ENCODE data around the gene HCST. TPM values are rescaled to one million over a fixed set of nuclear protein-coding genes. Genes with fewer than 3 reads are reported as not detected.
A peak's percentile ranks its signal among the peaks of the same experiment; 100 is the strongest.

Gene HCST
- polyA plus RNA-seq, 1 donor = 11.1 TPM

DNA sequence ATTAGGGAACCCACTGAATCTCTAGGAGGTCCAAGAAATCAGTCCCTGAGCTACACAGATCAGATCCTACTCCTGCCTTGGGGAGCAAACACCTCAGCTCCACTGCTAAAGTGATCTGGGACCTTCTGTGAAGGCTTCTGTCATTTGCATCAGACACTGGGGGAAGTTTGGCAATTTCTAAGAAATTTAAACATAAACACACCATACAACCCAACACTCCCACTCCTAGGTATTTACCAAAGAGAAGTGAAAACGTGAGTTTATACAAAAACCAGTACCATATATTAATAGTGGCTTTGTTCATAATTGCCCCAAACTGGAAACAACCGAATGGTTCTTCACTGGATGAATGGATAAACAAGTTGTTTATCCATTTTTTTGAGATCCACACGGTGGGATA is 13.1 kb downstream of the HCST start:
- Histone ChIP-seq H3K4me1 (ENCODE audit: control insufficient read depth, insufficient read depth, low read length) (no peaks in the 10 kb centered on the region), H3K27me3 (ENCODE audit: control insufficient read depth, insufficient read depth, low read length) (no peaks in the 10 kb centered on the region), H3K9me3 (ENCODE audit: control insufficient read depth, low read depth, low read length) (no peaks in the 10 kb centered on the region), H3K27ac (ENCODE audit: low read length) (no peak overlapping the region), H3K36me3 (ENCODE audit: control insufficient read depth, insufficient read depth, low read length) (no peaks in the 10 kb centered on the region), H3K4me3 (ENCODE audit: low read length) (no peak overlapping the region)
- 79% methylated on average over 2 of the region's 3 CpGs for WGBS (ENCODE audit: insufficient coverage, low lambda C conversion rate)
- DNase-seq = no peak

DNA sequence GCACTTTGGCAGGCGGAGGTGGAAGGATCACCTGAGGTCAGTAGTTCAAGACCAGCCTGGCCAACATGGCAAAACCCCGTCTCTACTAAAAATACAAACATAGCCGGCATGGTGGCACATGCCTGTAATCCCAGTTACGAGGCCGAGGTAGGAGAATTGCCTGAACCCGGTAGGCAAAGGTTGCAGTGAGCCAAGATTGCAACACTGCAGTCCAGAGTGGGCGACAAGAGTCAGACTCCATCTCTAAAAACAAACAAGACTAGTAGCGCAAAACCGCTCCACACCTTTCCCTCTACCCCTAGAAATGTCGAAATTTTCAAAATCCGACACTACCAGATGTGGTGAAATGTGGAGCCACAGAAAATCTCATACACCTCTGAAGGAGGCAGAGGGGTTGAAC is 17.0 kb downstream of the HCST start:
- Histone ChIP-seq H3K36me3 (ENCODE audit: control insufficient read depth, insufficient read depth, low read length) (no peaks in the 10 kb centered on the region), H3K4me1 (ENCODE audit: control insufficient read depth, insufficient read depth, low read length) (no peaks in the 10 kb centered on the region), H3K4me3 (ENCODE audit: low read length) (no peak overlapping the region), H3K9me3 (ENCODE audit: control insufficient read depth, low read depth, low read length) (no peaks in the 10 kb centered on the region), H3K27me3 (ENCODE audit: control insufficient read depth, insufficient read depth, low read length) (no peaks in the 10 kb centered on the region), H3K27ac (ENCODE audit: low read length) (no peak overlapping the region)
- no CpG with 5 or more reads among the region's 11 CpGs for WGBS (ENCODE audit: insufficient coverage, low lambda C conversion rate)
- DNase-seq = no peak

DNA sequence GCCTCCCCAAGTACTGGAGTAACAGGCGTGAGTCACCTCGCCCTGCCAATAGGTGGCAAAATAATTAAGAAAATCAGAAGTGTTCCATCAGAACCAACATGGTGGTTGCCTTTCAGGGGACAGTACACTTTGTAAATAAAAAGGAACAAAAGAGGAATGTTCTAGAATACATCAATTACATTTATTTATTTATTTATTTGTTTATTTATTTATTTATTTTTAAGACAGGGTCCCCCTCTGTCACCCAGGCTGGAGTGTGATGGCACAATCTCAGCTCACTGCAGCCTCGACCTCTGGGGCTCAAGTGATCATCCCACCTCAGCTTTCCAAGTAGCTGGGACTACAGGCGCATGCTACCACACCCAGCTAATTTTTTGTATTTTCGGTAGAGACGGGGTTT is 18.7 kb downstream of the HCST start:
- peaks cover 4% of the 10 kb centered on the region for H3K27me3 ChIP-seq (ENCODE audit: control insufficient read depth, insufficient read depth, low read length)
- no peaks in the 10 kb centered on the region for H3K4me1 ChIP-seq (ENCODE audit: control insufficient read depth, insufficient read depth, low read length)
- no peak overlapping the region for H3K4me3 ChIP-seq (ENCODE audit: low read length)
- WGBS (ENCODE audit: insufficient coverage, low lambda C conversion rate) = no CpG with 5 or more reads among the region's 6 CpGs
- H3K36me3 ChIP-seq (ENCODE audit: control insufficient read depth, insufficient read depth, low read length) = no peaks in the 10 kb centered on the region
- no peak for DNase-seq
- no peak overlapping the region for H3K27ac ChIP-seq (ENCODE audit: low read length)
- no peaks in the 10 kb centered on the region for H3K9me3 ChIP-seq (ENCODE audit: control insufficient read depth, low read depth, low read length)

DNA sequence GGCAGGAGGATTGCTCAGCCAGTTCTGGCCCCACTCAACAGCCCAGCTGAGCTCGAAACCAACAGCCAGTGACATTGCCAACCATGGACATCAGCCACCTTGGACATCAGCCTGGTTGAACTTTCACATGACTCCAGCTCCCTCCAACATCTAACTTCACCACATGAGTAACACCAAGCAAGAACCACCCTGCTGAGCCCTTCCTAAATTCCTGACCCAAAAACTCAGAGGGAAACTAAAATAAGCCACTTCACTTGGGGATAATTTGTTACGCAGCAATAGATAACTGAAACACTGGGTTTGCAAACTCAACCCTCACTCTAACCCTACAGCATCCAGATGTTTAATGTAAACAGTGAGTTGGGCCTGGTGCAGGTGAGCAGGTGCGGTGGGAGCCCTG is 23.2 kb downstream of the HCST start:
- Histone ChIP-seq H3K27ac (ENCODE audit: low read length) (no peak overlapping the region), H3K9me3 (ENCODE audit: control insufficient read depth, low read depth, low read length) (no peaks in the 10 kb centered on the region), H3K4me1 (ENCODE audit: control insufficient read depth, insufficient read depth, low read length) (no peaks in the 10 kb centered on the region), H3K27me3 (ENCODE audit: control insufficient read depth, insufficient read depth, low read length) (peaks cover 4% of the 10 kb centered on the region), H3K36me3 (ENCODE audit: control insufficient read depth, insufficient read depth, low read length) (no peaks in the 10 kb centered on the region), H3K4me3 (ENCODE audit: low read length) (no peak overlapping the region)
- no peak for DNase-seq
- WGBS (ENCODE audit: insufficient coverage, low lambda C conversion rate) = no CpG with 5 or more reads among the region's 3 CpGs

DNA sequence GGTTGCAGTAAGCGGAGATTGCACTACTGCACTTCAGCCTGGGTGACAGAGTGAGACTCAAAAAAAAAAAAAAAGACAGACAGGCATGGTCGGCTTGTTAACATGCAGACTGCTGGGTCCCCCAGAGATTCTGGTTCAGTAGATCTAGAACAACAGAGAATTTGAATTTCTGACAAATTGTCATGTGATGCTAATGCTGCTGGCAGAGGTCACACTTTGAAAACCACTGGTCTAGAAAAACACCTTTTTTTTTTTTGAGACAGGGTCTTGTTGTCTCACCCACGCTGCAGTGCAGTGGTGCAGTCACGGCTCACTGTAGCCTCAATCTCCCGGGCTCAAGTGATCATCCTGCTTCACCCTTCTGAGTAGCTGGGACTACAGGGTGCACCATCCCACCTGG is 26.2 kb downstream of the HCST start:
- DNase-seq = no peak
- no peaks in the 10 kb centered on the region for H3K9me3 ChIP-seq (ENCODE audit: control insufficient read depth, low read depth, low read length)
- WGBS (ENCODE audit: insufficient coverage, low lambda C conversion rate) = no CpG with 5 or more reads among the region's 5 CpGs
- H3K27ac ChIP-seq (ENCODE audit: low read length) = no peak overlapping the region
- no peak overlapping the region for H3K4me3 ChIP-seq (ENCODE audit: low read length)
- no peaks in the 10 kb centered on the region for H3K36me3 ChIP-seq (ENCODE audit: control insufficient read depth, insufficient read depth, low read length)
- H3K4me1 ChIP-seq (ENCODE audit: control insufficient read depth, insufficient read depth, low read length) = no peaks in the 10 kb centered on the region
- peaks cover 4% of the 10 kb centered on the region for H3K27me3 ChIP-seq (ENCODE audit: control insufficient read depth, insufficient read depth, low read length)

DNA sequence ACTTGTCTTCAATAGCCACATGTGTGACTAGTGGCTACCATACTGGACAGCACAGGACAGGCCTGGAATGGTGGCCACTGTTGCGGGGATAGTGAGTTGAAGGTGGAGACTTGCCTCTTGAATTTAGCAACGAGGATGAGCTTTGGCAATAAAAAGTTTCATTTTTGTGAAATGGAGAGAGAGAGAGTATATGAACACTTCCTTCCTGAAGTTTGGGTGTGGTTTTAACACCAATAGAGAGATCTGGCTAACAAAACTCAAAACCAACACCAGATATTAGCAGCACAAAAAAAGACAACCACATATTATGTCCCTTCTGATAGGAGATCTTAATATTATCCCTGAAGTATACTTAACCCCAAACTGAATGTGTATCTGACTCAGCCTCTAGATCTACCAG is 27.5 kb downstream of the HCST start:
- DNase-seq = no peak
- H3K36me3 ChIP-seq (ENCODE audit: control insufficient read depth, insufficient read depth, low read length) = no peaks in the 10 kb centered on the region
- H3K27ac ChIP-seq (ENCODE audit: low read length) = no peak overlapping the region
- no peaks in the 10 kb centered on the region for H3K4me1 ChIP-seq (ENCODE audit: control insufficient read depth, insufficient read depth, low read length)
- no peak overlapping the region for H3K4me3 ChIP-seq (ENCODE audit: low read length)
- peaks cover 4% of the 10 kb centered on the region for H3K27me3 ChIP-seq (ENCODE audit: control insufficient read depth, insufficient read depth, low read length)
- no peaks in the 10 kb centered on the region for H3K9me3 ChIP-seq (ENCODE audit: control insufficient read depth, low read depth, low read length)
- no CpG with 5 or more reads among the region's 2 CpGs for WGBS (ENCODE audit: insufficient coverage, low lambda C conversion rate)

DNA sequence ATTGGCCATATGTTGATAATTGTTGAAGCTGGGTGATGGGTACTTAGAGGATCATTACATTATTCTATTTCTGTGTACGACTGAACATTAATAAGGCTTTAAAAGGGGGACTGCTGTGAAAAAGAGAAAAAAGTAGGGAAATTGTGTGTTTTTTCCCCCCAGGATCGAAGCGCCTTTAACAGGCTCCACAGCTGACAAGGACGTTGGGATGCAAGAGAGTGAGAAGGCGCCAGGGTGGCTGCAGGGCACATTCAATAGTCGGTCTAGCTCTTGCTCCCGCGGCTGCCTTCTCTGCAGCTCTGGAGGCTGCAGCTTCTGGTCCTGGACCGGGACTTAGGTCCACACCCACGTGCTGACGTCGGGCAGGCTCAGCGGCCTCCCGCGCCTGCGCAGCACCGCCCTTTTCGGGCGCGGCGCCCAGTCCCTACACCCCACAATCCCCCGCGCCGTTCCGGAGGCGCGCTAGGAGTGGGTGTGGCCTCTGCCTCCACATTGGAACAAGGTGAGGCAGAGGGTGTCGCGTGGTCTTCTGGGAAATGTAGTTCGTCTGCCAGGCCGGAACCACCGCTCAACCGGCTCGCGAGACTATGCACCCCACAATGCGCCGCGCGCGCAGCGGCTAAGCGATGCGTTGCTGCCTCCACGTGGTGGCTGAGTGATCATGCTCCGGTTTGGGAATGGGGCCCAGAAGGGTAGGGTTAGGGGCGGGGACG is 29.0 kb downstream of the HCST start:
- DNase-seq = peak; percentile 100
- Histone ChIP-seq H3K4me1 (ENCODE audit: control insufficient read depth, insufficient read depth, low read length) (peaks cover 10% of the 10 kb centered on the region), H3K27me3 (ENCODE audit: control insufficient read depth, insufficient read depth, low read length) (no peaks in the 10 kb centered on the region), H3K9me3 (ENCODE audit: control insufficient read depth, low read depth, low read length) (no peaks in the 10 kb centered on the region), H3K36me3 (ENCODE audit: control insufficient read depth, insufficient read depth, low read length) (no peaks in the 10 kb centered on the region), H3K4me3 (ENCODE audit: low read length) (peak overlapping the region; percentile 34), H3K27ac (ENCODE audit: low read length) (peak overlapping the region; percentile 74)
- no CpG with 5 or more reads among the region's 47 CpGs for WGBS (ENCODE audit: insufficient coverage, low lambda C conversion rate)

DNA sequence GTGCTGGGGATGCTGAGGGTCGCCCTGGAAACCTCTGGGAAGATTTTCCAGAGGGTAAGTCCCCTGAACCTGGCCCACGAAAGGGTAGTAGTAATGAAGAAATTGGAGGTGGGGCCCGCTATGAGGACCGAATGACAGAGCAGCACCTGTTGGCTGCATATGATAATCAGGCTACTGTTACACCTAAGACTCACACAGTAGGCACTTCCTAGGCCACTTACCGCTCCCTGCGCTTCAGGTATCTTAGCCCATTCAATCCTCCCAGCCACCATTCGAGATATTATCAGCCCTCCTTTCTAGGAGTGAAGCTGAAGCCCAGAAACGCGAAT is 29.5 kb downstream of the HCST start:
- Histone ChIP-seq H3K27ac (ENCODE audit: low read length) (no peak overlapping the region), H3K4me3 (ENCODE audit: low read length) (no peak overlapping the region), H3K9me3 (ENCODE audit: control insufficient read depth, low read depth, low read length) (no peaks in the 10 kb centered on the region), H3K4me1 (ENCODE audit: control insufficient read depth, insufficient read depth, low read length) (peaks cover 12% of the 10 kb centered on the region), H3K36me3 (ENCODE audit: control insufficient read depth, insufficient read depth, low read length) (no peaks in the 10 kb centered on the region), H3K27me3 (ENCODE audit: control insufficient read depth, insufficient read depth, low read length) (no peaks in the 10 kb centered on the region)
- no CpG with 5 or more reads among the region's 9 CpGs for WGBS (ENCODE audit: insufficient coverage, low lambda C conversion rate)
- no peak for DNase-seq

DNA sequence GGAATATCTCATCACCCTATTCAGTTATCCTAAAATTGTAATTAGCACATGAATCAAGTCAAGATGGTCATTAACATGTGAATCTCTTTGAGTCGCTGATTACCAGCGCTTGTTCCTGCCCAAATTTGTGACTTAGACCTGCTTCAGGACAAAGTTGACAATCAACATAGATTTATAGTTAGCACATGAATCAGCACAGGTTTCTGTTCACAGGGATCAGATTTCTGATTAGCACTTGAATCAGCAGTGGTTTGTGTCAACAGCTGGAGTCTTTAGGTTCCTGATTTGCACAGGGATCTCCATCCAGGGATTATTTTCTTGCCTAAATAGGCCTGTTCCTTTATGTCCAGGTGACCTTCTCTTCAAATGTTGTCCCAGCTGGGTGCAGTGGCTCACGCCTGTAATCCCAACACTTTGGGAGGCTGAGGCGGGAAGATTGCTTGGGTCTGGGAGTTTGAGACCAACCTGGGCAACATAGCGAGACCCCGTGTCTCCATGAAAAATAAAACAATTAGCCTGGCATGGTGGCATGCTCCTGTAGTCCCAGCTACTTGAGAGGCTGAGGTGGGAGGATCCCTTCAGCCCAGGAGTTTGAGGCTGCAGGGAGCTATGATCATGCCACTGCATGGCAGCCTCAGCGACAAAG is 30.1 kb downstream of the HCST start:
- no peak for DNase-seq
- H3K4me3 ChIP-seq (ENCODE audit: low read length) = no peak overlapping the region
- 37% methylated on average over 2 of the region's 7 CpGs for WGBS (ENCODE audit: insufficient coverage, low lambda C conversion rate)
- H3K27me3 ChIP-seq (ENCODE audit: control insufficient read depth, insufficient read depth, low read length) = no peaks in the 10 kb centered on the region
- peaks cover 16% of the 10 kb centered on the region for H3K4me1 ChIP-seq (ENCODE audit: control insufficient read depth, insufficient read depth, low read length)
- no peaks in the 10 kb centered on the region for H3K9me3 ChIP-seq (ENCODE audit: control insufficient read depth, low read depth, low read length)
- H3K36me3 ChIP-seq (ENCODE audit: control insufficient read depth, insufficient read depth, low read length) = no peaks in the 10 kb centered on the region
- no peak overlapping the region for H3K27ac ChIP-seq (ENCODE audit: low read length)

DNA sequence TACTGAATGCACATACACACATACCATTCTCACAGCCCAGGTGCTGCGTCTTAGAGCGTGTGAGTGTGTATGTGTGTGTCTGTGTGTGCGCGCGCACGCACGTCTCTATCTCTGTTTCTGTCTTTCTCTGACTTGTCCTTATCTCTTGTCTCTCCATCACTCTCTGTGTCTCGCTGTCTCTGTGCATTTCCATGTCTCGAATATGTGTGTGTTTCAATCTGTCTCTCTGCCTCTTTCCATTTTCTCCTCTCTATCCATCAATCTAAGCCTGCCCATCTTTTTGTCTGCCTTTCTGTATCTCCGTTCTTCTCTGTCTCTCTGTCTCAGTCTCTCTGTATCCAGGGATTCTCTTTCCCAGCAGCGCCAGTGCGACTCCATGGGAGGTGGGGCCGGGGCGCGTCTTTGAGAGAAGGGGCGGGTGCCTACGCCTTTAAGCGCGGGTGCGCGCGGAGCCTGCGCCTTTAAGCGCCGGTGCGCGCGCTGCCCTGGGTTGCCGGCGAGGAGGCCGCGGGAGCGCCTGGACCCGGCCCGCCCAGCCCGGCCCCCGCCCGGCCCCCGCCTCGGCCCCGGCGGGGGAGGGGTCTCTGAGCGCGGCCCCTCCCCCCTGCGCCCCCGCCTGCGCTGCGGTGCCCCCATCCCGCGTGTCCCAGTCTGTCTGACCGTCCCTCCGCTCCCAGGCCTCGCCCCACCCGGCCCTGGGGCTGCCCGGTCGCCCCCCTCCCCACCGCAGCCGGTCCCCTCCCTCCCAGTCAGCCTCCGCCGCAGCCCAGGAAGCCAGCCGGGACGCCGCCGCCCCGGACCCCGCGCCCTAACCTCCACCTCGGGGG is 33.8 kb downstream of the HCST start, which contains the start of gene LRFN3:
Gene LRFN3 (plus strand): TSS at position 464 of the 827 bp plus-strand sequence. CDS start 3,052 bp downstream, outside the sequence.
- peaks cover 18% of the 10 kb centered on the region for H3K4me1 ChIP-seq (ENCODE audit: control insufficient read depth, insufficient read depth, low read length)
- peaks cover 7% of the 10 kb centered on the region for H3K36me3 ChIP-seq (ENCODE audit: control insufficient read depth, insufficient read depth, low read length)
- peaks cover 9% of the 10 kb centered on the region for H3K9me3 ChIP-seq (ENCODE audit: control insufficient read depth, low read depth, low read length)
- H3K27me3 ChIP-seq (ENCODE audit: control insufficient read depth, insufficient read depth, low read length) = no peaks in the 10 kb centered on the region
- no peak within 1 kb of the TSS for H3K27ac ChIP-seq (ENCODE audit: low read length)
- DNase-seq = peak; percentile 61 to 75
- 17% methylated on average over 1 of the region's 68 CpGs for WGBS (ENCODE audit: insufficient coverage, low lambda C conversion rate)
- H3K4me3 ChIP-seq (ENCODE audit: low read length) = peak within 1 kb of the TSS; percentile 57

All from large intestine (tissue), 3 donors.